Loucy (cell line): Measurements from ENCODE around the gene TKT.

Source experiments
- CTCF ChIP-seq: fragments of 200-600 bp; sonication (generic); conservative IDR thresholded peaks from 2 replicates; pipeline ENCODE4 v1.5.1; 2014; ENCODE audit warnings: mild to moderate bottlenecking, antibody characterized with exemption, low read length
- EZH2phosphoT487 ChIP-seq: fragments of 200-600 bp; IDR thresholded peaks from 2 replicates; pipeline ENCODE4 v1.6.1; 2018; ENCODE audit warnings: antibody characterized with exemption, mild to moderate bottlenecking, moderate library complexity, borderline replicate concordance

GRCh38 chr3:53287131-53287629 is 31.4 kb upstream of the TKT start:
- TF ChIP-seq CTCF (no peak), EZH2phosphoT487 (no peak)
